B cell (primary cell): ENCODE measurements around the gene RTN4RL1. TPM values are rescaled to one million over a fixed set of nuclear protein-coding genes. Genes with fewer than 3 reads are reported as not detected.

ENCODE experiments used
- ATAC-seq: fragments of 200-7000 bp; cut with Tn5 transposase; one replicate; pipeline ENCODE4 v1.10.0; 2021; ENCODE audit warnings: low read depth, mild to moderate bottlenecking, moderate number of reproducible peaks, moderate library complexity
- CTCF ChIA-PET: fragments of 350-600 bp; sonication (Branson Sonifier 250); formaldehyde crosslinking; loops from one replicate; lab custom pipeline; 2021; ENCODE audit warnings: antibody characterized with exemption, inconsistent platforms; lab: Charles Lee
- POLR2A ChIA-PET: fragments of 350-600 bp; sonication (Branson Sonifier 250); formaldehyde crosslinking; loops from one replicate; lab custom pipeline; 2021; ENCODE audit warnings: antibody characterized with exemption; lab: Charles Lee
- DNase-seq: peaks from one replicate; pipeline ENCODE4 v3.0.0; 2013
- H2AFZ ChIP-seq: 2 replicates; pipeline ENCODE4 v1.6.1; 2012; ENCODE audit warnings: mild to moderate bottlenecking, low read depth, low read length; ENCODE audit not compliant: insufficient read depth, poor library complexity, severe bottlenecking
- H3K27ac ChIP-seq, 2 donors: 1 replicate in 1 of 2; 2 replicates in 1 of 2; pipeline ENCODE4 v1.5.1; 2012 to 2013; ENCODE audit warnings: low read length in 2 of 2, mild to moderate bottlenecking in 2 of 2, moderate library complexity in 1 of 2
- H3K27me3 ChIP-seq, 4 experiments: fragments of 200-600 bp in 1 of 4; sonication (generic) in 1 of 4; replicated peaks in 1 of 4; 1 replicate in 2 of 4; 2 replicates in 2 of 4; pipeline versions ENCODE4 v1.6.1 to v1.7.0; 2013 to 2016; ENCODE audit warnings: low read length in 3 of 4, mild to moderate bottlenecking in 2 of 4, mixed read lengths in 1 of 4, moderate library complexity in 1 of 4; ENCODE audit not compliant: insufficient read depth in 4 of 4, control insufficient read depth in 3 of 4; ENCODE audit errors: control extremely low read depth in 1 of 4
- H3K36me3 ChIP-seq, 2 experiments: replicated peaks in 1 of 2; 1 replicate in 1 of 2; 2 replicates in 1 of 2; pipeline versions ENCODE4 v1.6.1 to v1.7.1; 2013; ENCODE audit warnings: low read length in 1 of 2; ENCODE audit not compliant: insufficient read depth in 2 of 2, control insufficient read depth in 1 of 2; ENCODE audit errors: control extremely low read depth in 1 of 2, extremely low read depth in 1 of 2
- H3K4me1 ChIP-seq, 2 donors: fragments of 200-600 bp in 1 of 2; sonication (generic) in 1 of 2; 1 replicate in 1 of 2; 2 replicates in 1 of 2; pipeline versions ENCODE4 v1.5.1 to v1.6.1; 2013 to 2017; ENCODE audit warnings: low read length in 2 of 2; ENCODE audit not compliant: control insufficient read depth in 2 of 2, insufficient read depth in 2 of 2
- H3K4me2 ChIP-seq: replicated peaks from 2 replicates; pipeline ENCODE3; 2012; ENCODE audit warnings: mild to moderate bottlenecking, low read depth, low read length; ENCODE audit not compliant: poor library complexity, severe bottlenecking
- H3K4me3 ChIP-seq, 5 experiments: fragments of 200-600 bp in 1 of 5; sonication (generic) in 1 of 5; 1 replicate in 3 of 5; 2 replicates in 2 of 5; pipeline versions ENCODE4 v1.5.1 to v1.7.0; 2011 to 2016; ENCODE audit warnings: low read length in 4 of 5, mild to moderate bottlenecking in 4 of 5, low read depth in 2 of 5, control low read depth in 1 of 5, moderate library complexity in 1 of 5; ENCODE audit not compliant: insufficient read depth in 1 of 5; ENCODE audit errors: control extremely low read depth in 1 of 5, extremely low read depth in 1 of 5
- H3K79me2 ChIP-seq: fragments of 200-600 bp; sonication (generic); one replicate; pipeline ENCODE4 v1.6.0; 2016; ENCODE audit warnings: low read length; ENCODE audit not compliant: control insufficient read depth, insufficient read depth
- H3K9ac ChIP-seq: fragments of 200-600 bp; sonication (generic); 2 replicates; pipeline ENCODE4 v1.6.1; 2017; ENCODE audit warnings: mild to moderate bottlenecking, low read length, moderate library complexity
- H3K9me3 ChIP-seq, 3 donors: one replicate each; pipeline versions ENCODE4 v1.6.1 to v1.7.1; 2013; ENCODE audit warnings: low read length in 2 of 3; ENCODE audit not compliant: control insufficient read depth in 2 of 3, insufficient read depth in 1 of 3; ENCODE audit errors: control extremely low read depth in 1 of 3
- H4K20me1 ChIP-seq: 2 replicates; pipeline ENCODE4 v1.6.0; 2012; ENCODE audit warnings: mild to moderate bottlenecking, low read length; ENCODE audit not compliant: insufficient read depth, control insufficient read depth, poor library complexity, severe bottlenecking
- H3K27ac Mint-ChIP-seq: one replicate; pipeline ENCODE4 v1.8.0; 2021; ENCODE audit warnings: mixed read lengths
- H3K27me3 Mint-ChIP-seq: one replicate; pipeline ENCODE4 v1.8.0; 2021; ENCODE audit warnings: mixed read lengths
- H3K4me1 Mint-ChIP-seq: one replicate; pipeline ENCODE4 v1.8.0; 2021; ENCODE audit warnings: mixed read lengths
- H3K4me3 Mint-ChIP-seq: one replicate; pipeline ENCODE4 v1.8.0; 2021; ENCODE audit warnings: mixed read lengths
- H3K9me3 Mint-ChIP-seq: one replicate; pipeline ENCODE4 v1.8.0; 2022; ENCODE audit warnings: mixed read lengths; ENCODE audit not compliant: insufficient read depth
- CTCF ChIP-seq: fragments of 200-600 bp; IDR thresholded peaks from one replicate; pipeline ENCODE4 v1.8.0; 2022; ENCODE audit warnings: antibody characterized with exemption, mild to moderate bottlenecking
- EZH2 ChIP-seq: IDR thresholded peaks from 2 replicates; pipeline ENCODE4 v1.6.1; 2012; ENCODE audit warnings: borderline replicate concordance, low read depth, mild to moderate bottlenecking, moderate library complexity, low read length; ENCODE audit not compliant: insufficient read depth, poor library complexity, severe bottlenecking
- WGBS: methylation state at CpG from one replicate; pipeline ENCODE4 v1.1.5; 2013; ENCODE audit warnings: missing lambda C conversion rate; ENCODE audit not compliant: insufficient coverage; 5-methylcytosine and 5-hydroxymethylcytosine counted together
- intact Hi-C: fragments of 100-400 bp; cut with micrococcal nuclease; formaldehyde crosslinking; loops from one replicate; pipeline ENCODE4 v1.10.0; 2022
- polyA plus RNA-seq: library from polyadenylated mRNA; depleted of rRNA; stranded (reverse); fragments of >200 nt; gene quantifications from 2 replicates; pipeline ENCODE4 v1.2.3, GENCODE V29; 2012
- total RNA-seq, 2 donors: library from RNA; stranded (reverse); fragments of 120-200 nt in 1 of 2; gene quantifications; 1 replicate in 1 of 2; 2 replicates in 1 of 2; pipeline versions ENCODE4 v1.2.3 to v1.2.4, GENCODE V29; 2013 to 2022

RTN4RL1 gene
- total and polyA plus RNA-seq, 2 donors (not counting 1 experiment from before 2014, with no cell fraction given), result 0.03 to 0.07 TPM

DNA sequence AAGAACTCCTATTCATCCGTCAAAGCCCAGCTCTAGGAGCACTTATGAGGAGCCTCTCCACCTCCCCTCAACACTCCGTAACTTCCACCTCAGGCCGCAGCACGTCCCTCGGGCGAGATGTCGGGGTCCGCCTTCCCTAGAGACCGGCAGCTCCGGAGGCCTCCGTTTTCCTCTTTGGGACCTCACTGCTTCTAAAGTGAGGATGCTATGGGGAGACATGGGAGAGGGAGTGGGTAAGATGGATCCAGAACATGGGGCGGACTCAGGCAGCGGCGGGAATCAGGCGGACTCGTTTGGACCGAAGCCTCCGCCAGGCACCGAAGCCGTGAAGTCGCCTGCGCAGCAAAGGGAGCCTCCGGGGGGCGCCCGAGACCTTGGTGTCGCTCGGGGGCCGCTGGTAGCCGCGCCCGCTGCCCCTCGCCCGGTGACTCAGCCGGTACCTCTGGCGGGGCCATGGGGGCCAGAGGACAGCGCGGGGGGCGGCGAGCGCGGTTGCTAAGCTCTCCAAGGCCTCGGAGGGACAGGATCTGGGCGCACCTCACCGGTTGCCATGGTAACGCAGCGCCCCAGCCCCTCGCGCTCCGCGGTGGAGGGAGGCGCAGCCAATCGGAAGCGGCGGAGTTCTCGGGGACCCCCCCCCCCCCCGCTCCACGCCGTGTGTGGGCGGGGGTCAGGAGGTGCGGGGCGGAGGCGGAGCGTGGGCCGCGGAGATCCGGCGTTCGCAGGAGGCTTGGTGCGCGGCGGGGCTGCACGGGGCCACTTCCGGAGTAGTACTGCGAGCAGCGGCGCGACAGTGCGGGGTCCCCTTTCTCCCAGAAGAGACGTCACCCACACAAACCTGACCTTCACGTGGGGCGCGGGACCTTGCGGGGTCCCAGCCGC lies 28.5 kb upstream of the RTN4RL1 start:
- H3K36me3 ChIP-seq, result no peaks in the 10 kb centered on the region
- CTCF ChIA-PET, result interaction anchor here (0.7 to 8.1 kb wide), 15 partner anchors 15 to 403 kb away, joined by 3 to 330 read pairs (median 7); no protein-coding TSS in a partner anchor
- H3K9me3 ChIP-seq, result peaks cover 0 to 19% (median 0%) of the 10 kb centered on the region in 3 donors
- H3K27me3 ChIP-seq, result peaks cover 0 to 66% (median 17%) of the 10 kb centered on the region in 4 experiments
- 2% methylated on average over 76 of the region's 84 CpGs for WGBS
- intact Hi-C loops, result loop anchor here (1.0 to 10.0 kb wide), 6 partner anchors 117 to 299 kb away; partner anchors contain the start of genes SGSM2 and TSR1
- peak overlapping the region; percentile 13 for H2AFZ ChIP-seq
- peak overlapping the region in 3 of 5 experiments; percentile 43 to 50 (median 44) for H3K4me3 ChIP-seq
- H3K27me3 Mint-ChIP-seq, result peaks cover 7% of the 10 kb centered on the region
- peaks cover 55 to 75% of the 10 kb centered on the region in 2 donors for H3K4me1 ChIP-seq
- POLR2A ChIA-PET, result interaction anchor here (0.6 to 0.8 kb wide), 6 partner anchors 118 to 622 kb away, joined by 3 to 11 read pairs (median 5); no protein-coding TSS in a partner anchor
- peak overlapping the region; percentile 6 for H3K27ac Mint-ChIP-seq
- ATAC-seq (no peak), DNase-seq (peak; percentile 86)
- peak overlapping the region; percentile 80 for H3K4me3 Mint-ChIP-seq
- H3K4me1 Mint-ChIP-seq, result peaks cover 37% of the 10 kb centered on the region
- H3K9me3 Mint-ChIP-seq, result no peaks in the 10 kb centered on the region
- H3K4me2 ChIP-seq, result peak overlapping the region; percentile 95
- TF ChIP-seq EZH2, result no peak
- TF ChIP-seq CTCF, result peak; percentile 68
- H3K27ac ChIP-seq, result no peak overlapping the region
- no peaks in the 10 kb centered on the region for H3K79me2 ChIP-seq
- H3K9ac ChIP-seq, result peak overlapping the region; percentile 59
- H4K20me1 ChIP-seq, result peaks cover 38% of the 10 kb centered on the region
